ENCODE data around the gene ITPKB.

GRCh38 chr1:226685196-226685820 lies 53.8 kb downstream of the ITPKB start:
- TF ChIP-seq CTCF (IDR thresholded peaks at IDR 0.05; ENCODE audit: low read length): no peak
- TF ChIP-seq EZH2phosphoT487 (IDR thresholded peaks at IDR 0.05; ENCODE audit: low read length): no peak

All from MM.1S (cell line).